HG03175 (cell line): ENCODE data around the gene MRTFA.
"Not testable (repeated sequence)": the region's sequence is repeated elsewhere in the genome, so short reads cannot be mapped to it uniquely, and the experiment has no call there.

ENCODE experiments used
- ATAC-seq: cut with Tn5 transposase; IDR thresholded peaks from one replicate; pipeline ENCODE4 v1.9.1; 2021; ENCODE audit warnings: mild to moderate bottlenecking, moderate library complexity; ENCODE audit not compliant: unreplicated experiment

The MRTFA gene

GRCh38 chr22:40628354-40629042 is 8.0 kb downstream of the MRTFA start:
- ATAC-seq: no peak

GRCh38 chr22:40627612-40628011 is 8.9 kb downstream of the MRTFA start:
- no peak for ATAC-seq

GRCh38 chr22:40626851-40627250 is 9.7 kb downstream of the MRTFA start:
- no peak for ATAC-seq

- not testable (repeated sequence) for ATAC-seq
These were observed 10.7 kb downstream of the MRTFA start for GRCh38 chr22:40625794-40626193.

- not testable (repeated sequence) for ATAC-seq
These were observed 11.2 kb downstream of the MRTFA start for GRCh38 chr22:40625281-40625680.

- no peak for ATAC-seq
These were observed 11.7 kb downstream of the MRTFA start for GRCh38 chr22:40624770-40625169.

- no peak for ATAC-seq
These were observed 15.0 kb downstream of the MRTFA start for GRCh38 chr22:40621309-40622151.

GRCh38 chr22:40620464-40621046 is 16.0 kb downstream of the MRTFA start:
- ATAC-seq: no peak

- ATAC-seq: no peak
These were observed 18.1 kb downstream of the MRTFA start for GRCh38 chr22:40618400-40618799.

GRCh38 chr22:40616578-40616977 is 19.9 kb downstream of the MRTFA start:
- ATAC-seq: no peak

GRCh38 chr22:40613067-40613466 is 23.5 kb downstream of the MRTFA start:
- ATAC-seq: no peak

- ATAC-seq: no peak
These were observed 24.2 kb downstream of the MRTFA start for GRCh38 chr22:40612291-40612751.

GRCh38 chr22:40611606-40612005 is 24.9 kb downstream of the MRTFA start:
- no peak for ATAC-seq

GRCh38 chr22:40610329-40610850 is 26.1 kb downstream of the MRTFA start:
- ATAC-seq: no peak

GRCh38 chr22:40609216-40609615 is 27.3 kb downstream of the MRTFA start:
- ATAC-seq: no peak

GRCh38 chr22:40607506-40607905 is 29.0 kb downstream of the MRTFA start:
- no peak for ATAC-seq

- ATAC-seq: no peak
These were observed 30.2 kb downstream of the MRTFA start for GRCh38 chr22:40606306-40606705.

- ATAC-seq: no peak
These were observed 30.8 kb downstream of the MRTFA start for GRCh38 chr22:40605761-40606160.

- ATAC-seq: no peak
These were observed 33.4 kb downstream of the MRTFA start for GRCh38 chr22:40603088-40603605.

GRCh38 chr22:40602231-40602630 is 34.3 kb downstream of the MRTFA start:
- ATAC-seq: no peak

- no peak for ATAC-seq
These were observed 36.8 kb downstream of the MRTFA start for GRCh38 chr22:40599731-40600130.
